Measurements from ENCODE around the gene PARP12.

DNA sequence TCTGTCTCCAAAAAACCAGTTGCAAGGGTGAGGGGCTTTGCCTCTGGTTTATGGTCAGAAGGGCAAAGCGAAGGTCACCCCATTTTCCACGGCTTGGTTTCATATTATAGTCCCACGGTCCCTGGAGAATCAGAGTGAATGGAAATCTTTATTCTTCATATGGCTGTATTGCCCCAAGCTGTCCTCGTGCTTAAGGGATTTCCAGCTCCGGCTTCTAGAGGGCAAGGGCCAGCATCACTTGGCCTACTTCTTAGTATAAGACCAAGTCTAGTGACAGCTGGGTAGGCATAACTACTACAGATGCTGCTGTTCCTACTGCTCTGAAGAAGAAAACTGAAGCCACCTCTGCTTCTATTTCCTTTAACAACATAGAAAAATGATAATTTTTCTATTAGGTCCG is 63.2 kb downstream of the PARP12 start:
- TF ChIP-seq, protein P1, sequence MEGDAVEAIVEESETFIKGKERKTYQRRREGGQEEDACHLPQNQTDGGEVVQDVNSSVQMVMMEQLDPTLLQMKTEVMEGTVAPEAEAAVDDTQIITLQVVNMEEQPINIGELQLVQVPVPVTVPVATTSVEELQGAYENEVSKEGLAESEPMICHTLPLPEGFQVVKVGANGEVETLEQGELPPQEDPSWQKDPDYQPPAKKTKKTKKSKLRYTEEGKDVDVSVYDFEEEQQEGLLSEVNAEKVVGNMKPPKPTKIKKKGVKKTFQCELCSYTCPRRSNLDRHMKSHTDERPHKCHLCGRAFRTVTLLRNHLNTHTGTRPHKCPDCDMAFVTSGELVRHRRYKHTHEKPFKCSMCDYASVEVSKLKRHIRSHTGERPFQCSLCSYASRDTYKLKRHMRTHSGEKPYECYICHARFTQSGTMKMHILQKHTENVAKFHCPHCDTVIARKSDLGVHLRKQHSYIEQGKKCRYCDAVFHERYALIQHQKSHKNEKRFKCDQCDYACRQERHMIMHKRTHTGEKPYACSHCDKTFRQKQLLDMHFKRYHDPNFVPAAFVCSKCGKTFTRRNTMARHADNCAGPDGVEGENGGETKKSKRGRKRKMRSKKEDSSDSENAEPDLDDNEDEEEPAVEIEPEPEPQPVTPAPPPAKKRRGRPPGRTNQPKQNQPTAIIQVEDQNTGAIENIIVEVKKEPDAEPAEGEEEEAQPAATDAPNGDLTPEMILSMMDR (IDR thresholded peaks at IDR 0.05) = no peak
- TF ChIP-seq EZH2phosphoT487 (IDR thresholded peaks at IDR 0.05) (no peak), EZH2 (IDR thresholded peaks at IDR 0.05) (no peak)

All from neural progenitor cell (in vitro differentiated cells).